ENCODE measurements around the gene YWHAH. TPM values are rescaled to one million over a fixed set of nuclear protein-coding genes. Genes with fewer than 3 reads are reported as not detected.

YWHAH gene
- total and polyA plus RNA-seq, 2 of the 8 experiments (the other 6 are each of a cell fraction or from before 2014, with no cell fraction given) = 146 to 247 TPM

DNA sequence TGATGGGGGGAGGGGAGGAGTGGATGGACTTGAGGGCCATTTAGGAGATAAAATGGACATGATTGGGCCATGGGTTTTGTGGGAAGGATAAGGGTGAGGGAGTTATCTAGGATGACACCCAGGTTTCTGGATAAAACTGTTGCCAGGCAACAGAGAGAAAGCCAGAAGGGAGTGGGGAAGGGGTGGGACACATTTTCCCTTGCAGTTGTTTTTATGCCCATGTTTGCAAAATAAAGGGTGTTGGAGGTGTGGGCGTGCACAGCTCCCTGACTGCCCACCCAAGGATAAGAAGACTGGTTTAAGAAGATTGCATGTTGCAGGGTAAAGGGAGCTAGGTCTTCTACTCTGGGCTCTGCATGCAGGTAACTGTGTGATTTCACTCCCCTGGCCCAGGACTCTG is 18.3 kb upstream of the YWHAH start:
- H3K4me1 ChIP-seq (replicated peaks in 1 of 4; ENCODE audit: control insufficient read depth in 3 of 4, insufficient read depth in 4 of 4, low read length in 3 of 4) = peaks cover 0 to 2% (median 0%) of the 10 kb centered on the region in 4 experiments; a peak in 1 of 7 replicates
- H3K14ac ChIP-seq (ENCODE audit: insufficient read length) = no peak overlapping the region
- H3K23me2 ChIP-seq (ENCODE audit: low read depth, low read length) = peaks cover 5% of the 10 kb centered on the region; the same call in 1 of the 2 replicates
- no peak overlapping the region for H4K8ac ChIP-seq (ENCODE audit: extremely low read depth, insufficient read depth, low read length)
- H3K27ac ChIP-seq (ENCODE audit: low read depth, low read length) = no peak overlapping the region
- no peak overlapping the region for H2AFZ ChIP-seq (ENCODE audit: low read length)
- no peak overlapping the region for H2BK5ac ChIP-seq (ENCODE audit: low read depth, low read length)
- H2BK120ac ChIP-seq (replicated peaks; ENCODE audit: low read depth, low read length) = no peak overlapping the region
- H3K9ac ChIP-seq (replicated peaks in 1 of 4; ENCODE audit: extremely low read depth in 1 of 4, low read depth in 3 of 4, low read length in 3 of 4) = no peak overlapping the region
- H3K79me2 ChIP-seq (ENCODE audit: control insufficient read depth in 1 of 2, insufficient read depth in 2 of 2, low read length in 2 of 2) = no peaks in the 10 kb centered on the region
- H2BK20ac ChIP-seq (ENCODE audit: low read length) = no peak overlapping the region
- H3K4me3 ChIP-seq (ENCODE audit: extremely low read depth in 1 of 4, insufficient read depth in 2 of 4, low read depth in 3 of 4, low read length in 4 of 4) = no peak overlapping the region
- no peak overlapping the region for H2BK15ac ChIP-seq (ENCODE audit: low read length)
- no peak overlapping the region for H2AK5ac ChIP-seq (ENCODE audit: low read depth, low read length)
- no peak overlapping the region for H3K4me2 ChIP-seq (ENCODE audit: insufficient read depth in 1 of 2, low read depth in 2 of 2, low read length in 2 of 2)
- no peaks in the 10 kb centered on the region for H4K20me1 ChIP-seq (replicated peaks in 1 of 2; ENCODE audit: control insufficient read depth in 1 of 2, insufficient read depth in 2 of 2, low read length in 2 of 2)
- H3K27me3 ChIP-seq (replicated peaks in 1 of 4; ENCODE audit: control insufficient read depth in 3 of 4, extremely low read depth in 1 of 4, insufficient read depth in 3 of 4, low read length in 3 of 4) = no peaks in the 10 kb centered on the region
- no peak overlapping the region for H3K56ac ChIP-seq (replicated peaks; ENCODE audit: insufficient read length, low read depth, low read length)
- H3K9me3 ChIP-seq (ENCODE audit: insufficient read depth in 2 of 2, low read depth in 1 of 2, low read length in 1 of 2) = no peaks in the 10 kb centered on the region
- DNase-seq (ENCODE audit: low read depth in 1 of 2, low spot score in 2 of 2) (no peak), FAIRE-seq (no peak)
- no peak overlapping the region for H3K4ac ChIP-seq (replicated peaks; ENCODE audit: insufficient read length, low read depth, low read length)
- H2BK12ac ChIP-seq (ENCODE audit: low read depth, low read length) = no peak overlapping the region
- H3K36me3 ChIP-seq (ENCODE audit: control insufficient read depth in 2 of 4, insufficient read depth in 4 of 4, low read length in 3 of 4) = no peaks in the 10 kb centered on the region
- H3K18ac ChIP-seq (ENCODE audit: extremely low read depth, low read length) = no peak overlapping the region
- H3K23ac ChIP-seq (ENCODE audit: insufficient read length) = no peak overlapping the region
- CTCF ChIA-PET (ENCODE audit: partially characterized antibody) = interaction anchor here (0.6 to 1.4 kb wide), 5 partner anchors 8 to 340 kb away, joined by 3 to 9 read pairs (median 4); partner anchors contain the start of gene YWHAH
- WGBS, 2 experiments (ENCODE audit: extremely low coverage in 1 of 2, insufficient coverage in 1 of 2, insufficient read length in 1 of 2, insufficient replicate concordance in 2 of 2, low coverage in 1 of 2, low lambda C conversion rate in 2 of 2, missing lambda C conversion rate in 1 of 2) = 57% methylated on average over 1 of the region's 1 CpG; no CpG with 5 or more reads in 1 of the 2 experiments
- no peaks in the 10 kb centered on the region for H3K79me1 ChIP-seq (ENCODE audit: low read depth, low read length)
- no peak overlapping the region for H4K5ac ChIP-seq (ENCODE audit: insufficient read length, low read depth, low read length)
- no peak overlapping the region for H4K91ac ChIP-seq (replicated peaks; ENCODE audit: insufficient read length, low read length)
- POLR2A ChIA-PET (ENCODE audit: partially characterized antibody) = interaction anchor here (0.6 to 1.3 kb wide), 4 partner anchors 12 to 197 kb away, joined by 3 to 5 read pairs (median 4); no protein-coding TSS in a partner anchor
- TF ChIP-seq ZNF274 (IDR thresholded peaks at IDR 0.05; ENCODE audit: borderline replicate concordance, extremely low read depth, low read length) (no peak), TEAD4 (IDR thresholded peaks at IDR 0.05; ENCODE audit: low read depth, low read length) (no peak), TBP (IDR thresholded peaks at IDR 0.05; ENCODE audit: low read depth, low read length) (no peak), SIRT6 (IDR thresholded peaks at IDR 0.05; ENCODE audit: low read length) (no peak), RXRA (IDR thresholded peaks at IDR 0.05; ENCODE audit: insufficient read depth, low read depth, low read length) (no peak), JUN (IDR thresholded peaks at IDR 0.05; ENCODE audit: low read depth, low read length) (no peak), TCF12 (IDR thresholded peaks at IDR 0.05; ENCODE audit: low read depth, low read length) (no peak), HDAC6 (IDR thresholded peaks at IDR 0.05; ENCODE audit: low read depth, low read length) (no peak), SRF (IDR thresholded peaks at IDR 0.05; ENCODE audit: low read depth, low read length) (no peak), GABPA (IDR thresholded peaks at IDR 0.05; ENCODE audit: borderline replicate concordance, insufficient read depth, low read length) (no peak), EP300 (IDR thresholded peaks at IDR 0.05; ENCODE audit: borderline replicate concordance in 1 of 2, low read depth in 2 of 2, low read length in 2 of 2) (no peak)
- TF ChIP-seq, protein P1, sequence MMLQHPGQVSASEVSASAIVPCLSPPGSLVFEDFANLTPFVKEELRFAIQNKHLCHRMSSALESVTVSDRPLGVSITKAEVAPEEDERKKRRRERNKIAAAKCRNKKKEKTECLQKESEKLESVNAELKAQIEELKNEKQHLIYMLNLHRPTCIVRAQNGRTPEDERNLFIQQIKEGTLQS (IDR thresholded peaks at IDR 0.05; ENCODE audit: insufficient read depth, low read depth, low read length) = no peak
- TF ChIP-seq, protein P2, sequence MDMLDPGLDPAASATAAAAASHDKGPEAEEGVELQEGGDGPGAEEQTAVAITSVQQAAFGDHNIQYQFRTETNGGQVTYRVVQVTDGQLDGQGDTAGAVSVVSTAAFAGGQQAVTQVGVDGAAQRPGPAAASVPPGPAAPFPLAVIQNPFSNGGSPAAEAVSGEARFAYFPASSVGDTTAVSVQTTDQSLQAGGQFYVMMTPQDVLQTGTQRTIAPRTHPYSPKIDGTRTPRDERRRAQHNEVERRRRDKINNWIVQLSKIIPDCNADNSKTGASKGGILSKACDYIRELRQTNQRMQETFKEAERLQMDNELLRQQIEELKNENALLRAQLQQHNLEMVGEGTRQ (IDR thresholded peaks at IDR 0.05; ENCODE audit: low read length) = no peak

Data from H1 (cell line).